Measurements from ENCODE around the gene CACNA2D3.

Gene CACNA2D3

GRCh38 chr3:54647721-54648120 lies 525.4 kb downstream of the CACNA2D3 start:
- no peak for DNase-seq

GRCh38 chr3:54649551-54649950 lies 527.2 kb downstream of the CACNA2D3 start:
- DNase-seq: no peak

- DNase-seq: no peak
These were observed 531.3 kb downstream of the CACNA2D3 start for GRCh38 chr3:54653456-54654195.

GRCh38 chr3:54654776-54655175 lies 532.4 kb downstream of the CACNA2D3 start:
- no peak for DNase-seq

GRCh38 chr3:54659347-54659746 lies 537.0 kb downstream of the CACNA2D3 start:
- DNase-seq: no peak

DNA sequence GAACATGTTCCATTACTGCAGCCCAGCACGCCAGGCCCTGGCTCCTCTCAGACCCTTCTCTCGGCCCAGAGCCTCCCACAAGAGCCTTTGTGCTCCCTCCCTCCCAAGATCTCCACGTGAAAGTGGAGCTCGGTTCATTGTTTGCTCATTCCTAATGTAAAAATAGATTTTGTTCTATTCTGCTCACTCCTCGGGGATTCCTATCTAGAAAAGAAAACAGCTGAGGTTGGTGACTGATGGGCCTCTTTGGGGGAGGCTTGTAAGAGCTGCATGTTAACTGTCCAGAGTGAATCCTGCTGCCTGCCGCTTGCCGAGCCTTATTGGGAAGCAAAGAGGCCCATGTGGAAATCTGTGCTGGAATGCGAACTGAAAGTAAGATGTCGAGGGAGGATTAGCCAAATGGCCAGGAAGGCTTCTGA lies 538.4 kb downstream of the CACNA2D3 start:
- no peak for DNase-seq

DNA sequence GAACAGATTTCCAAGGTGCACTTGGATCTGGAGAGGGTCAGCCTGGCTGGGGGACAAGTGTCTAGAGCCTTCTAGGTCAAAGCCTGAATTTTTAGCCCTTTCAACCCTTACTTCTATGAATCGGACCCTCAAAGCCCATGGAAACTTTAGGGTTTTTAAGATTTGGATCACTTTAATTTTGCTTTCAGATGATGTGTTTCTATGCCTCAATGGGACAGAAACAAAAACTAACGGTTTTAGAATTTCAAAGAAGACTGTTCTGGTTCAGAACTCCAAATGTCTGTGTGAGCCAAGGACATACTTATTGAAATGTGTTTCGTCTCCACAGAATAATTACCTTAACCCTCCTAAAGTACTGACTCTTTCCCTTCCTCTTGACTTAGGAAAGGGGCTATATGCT lies 538.8 kb downstream of the CACNA2D3 start:
- DNase-seq: no peak

- no peak for DNase-seq
These were observed 541.2 kb downstream of the CACNA2D3 start for GRCh38 chr3:54663501-54664011.

DNA sequence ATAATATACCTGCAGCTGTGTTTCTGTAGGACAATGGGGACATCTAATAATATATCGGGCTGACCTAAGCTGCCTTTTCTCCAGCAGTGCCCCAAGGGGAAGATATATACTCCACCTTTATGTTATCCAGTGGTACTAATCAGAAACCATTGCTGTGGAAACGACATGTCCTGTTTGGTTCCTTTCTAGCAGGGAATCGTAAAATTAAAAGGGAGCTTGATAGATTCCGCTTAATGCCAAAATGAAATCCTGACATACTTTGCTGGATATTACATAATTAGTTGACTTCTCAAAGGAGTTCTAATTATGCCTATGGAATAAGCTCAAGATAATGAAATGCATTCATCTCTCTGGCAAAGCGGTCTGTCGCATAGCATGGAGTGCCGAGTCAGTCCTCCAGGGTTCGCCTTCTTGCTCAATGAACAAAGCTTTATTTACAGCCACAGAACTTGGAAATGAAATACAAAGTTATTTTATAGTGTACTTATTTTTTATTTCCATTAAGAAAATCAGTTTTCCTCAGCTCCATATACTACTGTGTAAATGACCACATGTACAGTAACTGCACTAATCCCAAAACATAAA lies 542.8 kb downstream of the CACNA2D3 start:
- DNase-seq: no peak

DNA sequence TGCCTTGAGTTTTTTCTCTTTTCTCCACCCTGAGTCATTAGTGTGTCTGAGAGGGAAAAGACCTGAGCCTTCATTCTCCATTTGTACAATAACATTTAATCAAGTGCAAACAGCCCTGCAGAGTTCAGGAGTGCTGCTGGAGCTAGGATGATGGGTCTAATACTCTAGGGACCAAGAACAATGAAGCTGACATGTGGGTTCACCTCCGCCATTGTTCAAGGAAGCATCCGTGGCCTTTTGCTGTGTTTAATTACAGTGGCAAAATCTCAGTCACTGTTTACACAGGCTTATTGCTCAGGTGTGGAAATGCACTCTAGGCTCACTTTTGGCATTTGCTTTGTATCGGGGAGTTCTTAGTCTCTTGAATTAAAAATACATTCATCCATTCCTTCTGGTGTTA lies 545.9 kb downstream of the CACNA2D3 start:
- DNase-seq: no peak

GRCh38 chr3:54670201-54671000 lies 548.0 kb downstream of the CACNA2D3 start:
- DNase-seq: no peak

- DNase-seq: no peak
These were observed 549.2 kb downstream of the CACNA2D3 start for GRCh38 chr3:54671511-54671910.

- DNase-seq: no peak
These were observed 553.7 kb downstream of the CACNA2D3 start for GRCh38 chr3:54676087-54676486.

GRCh38 chr3:54681706-54682105 lies 559.4 kb downstream of the CACNA2D3 start:
- DNase-seq: no peak

- DNase-seq: no peak
These were observed 562.9 kb downstream of the CACNA2D3 start for GRCh38 chr3:54685213-54685612.

- no peak for DNase-seq
These were observed 569.0 kb downstream of the CACNA2D3 start for GRCh38 chr3:54691289-54691771.

DNA sequence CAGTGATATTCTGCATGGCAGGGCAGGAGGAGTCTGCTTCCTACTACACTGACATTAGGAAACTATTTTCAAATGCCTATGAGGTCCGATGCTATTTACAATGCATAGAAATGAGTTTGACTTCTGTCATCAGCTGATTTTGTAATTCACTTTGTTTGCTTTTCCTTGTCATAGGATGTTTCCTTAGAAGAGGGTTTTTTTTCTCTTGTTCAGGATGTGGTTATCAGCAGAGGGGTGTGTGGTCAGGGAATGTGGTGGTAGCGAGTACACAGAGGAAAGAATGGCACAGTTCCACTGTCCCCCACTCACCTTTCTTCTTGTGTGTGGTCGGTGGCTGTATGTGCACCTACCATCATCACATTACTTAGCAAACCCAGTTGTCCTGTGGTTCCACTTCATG lies 574.0 kb downstream of the CACNA2D3 start:
- no peak for DNase-seq

DNA sequence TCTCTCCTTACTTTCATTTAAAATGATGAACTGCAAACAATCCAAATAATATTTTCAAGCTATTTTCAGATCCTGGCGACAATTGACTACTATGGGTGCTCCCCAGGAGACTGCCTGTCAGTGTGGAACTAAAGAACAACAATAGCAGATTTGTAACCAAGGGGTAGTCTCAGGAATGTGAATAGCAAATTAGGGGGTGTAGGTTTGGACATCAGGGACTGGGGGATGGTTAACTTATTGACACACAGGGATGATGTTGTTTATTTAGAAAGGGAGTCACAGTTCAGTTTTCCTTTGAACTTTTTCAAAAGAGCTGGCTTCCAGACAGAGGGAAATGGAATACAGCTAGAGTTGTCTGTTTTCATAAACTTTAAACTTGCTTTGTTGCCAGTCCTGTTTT lies 575.7 kb downstream of the CACNA2D3 start:
- no peak for DNase-seq

DNA sequence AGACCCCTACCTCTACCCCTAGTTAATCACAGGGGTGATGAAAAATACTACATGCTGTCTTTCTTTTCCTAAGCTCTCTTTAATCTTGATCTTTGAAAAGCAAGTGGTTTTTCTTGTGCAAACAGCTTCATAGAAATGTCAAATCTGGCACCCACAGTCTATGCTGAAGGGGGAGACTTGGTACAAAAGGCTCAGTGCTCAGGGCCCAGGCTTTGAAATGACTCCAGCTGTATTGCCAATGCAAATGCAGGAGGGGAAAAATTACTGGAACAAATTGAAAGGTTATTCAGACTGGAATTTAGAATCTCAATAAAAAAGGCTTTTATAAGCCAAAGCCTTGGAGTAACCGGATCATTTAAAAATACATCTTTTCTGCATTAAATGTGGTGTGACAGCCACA lies 581.6 kb downstream of the CACNA2D3 start:
- DNase-seq: no peak

- no peak for DNase-seq
These were observed 583.4 kb downstream of the CACNA2D3 start for GRCh38 chr3:54705730-54706129.

- DNase-seq: no peak
These were observed 584.4 kb downstream of the CACNA2D3 start for GRCh38 chr3:54706738-54707137.

- no peak for DNase-seq
These were observed 587.4 kb downstream of the CACNA2D3 start for GRCh38 chr3:54709785-54710184.

DNA sequence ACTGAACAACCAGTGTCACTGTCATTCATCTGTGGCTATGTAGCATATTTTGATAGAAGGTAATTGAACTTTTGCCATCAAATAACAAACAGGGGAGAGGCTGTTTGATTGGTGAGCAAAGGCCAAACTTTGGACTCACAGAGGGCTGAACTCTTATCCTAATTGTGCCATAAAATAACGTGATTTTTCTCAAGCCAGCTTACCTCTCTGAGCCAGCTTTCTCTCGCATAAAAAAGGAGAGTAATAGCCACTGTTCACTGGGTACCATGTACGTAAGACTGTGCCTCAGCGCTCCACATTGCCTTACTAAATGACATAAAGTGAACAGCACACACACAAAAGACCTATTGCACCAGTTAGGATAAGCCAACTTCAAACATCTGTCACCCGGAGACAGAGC lies 588.6 kb downstream of the CACNA2D3 start:
- no peak for DNase-seq

DNA sequence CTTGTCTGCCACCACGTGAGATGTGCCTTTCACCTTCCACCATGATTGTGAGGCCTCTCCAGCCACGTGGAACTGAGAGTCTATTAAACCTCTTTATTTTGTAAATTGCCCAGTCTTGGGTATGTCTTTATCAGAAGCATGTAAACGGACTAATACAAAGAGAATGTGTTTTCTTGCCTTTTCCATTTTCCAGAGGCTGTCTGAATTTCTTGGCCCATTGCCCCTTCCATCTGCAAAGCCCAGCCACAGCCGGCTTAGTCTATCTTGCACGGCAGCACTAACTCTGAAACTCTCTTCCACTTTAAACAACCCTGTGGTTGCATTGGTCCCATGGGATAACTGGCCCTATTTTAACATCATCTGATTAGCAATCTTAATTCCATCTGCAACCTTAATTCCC lies 590.2 kb downstream of the CACNA2D3 start:
- DNase-seq: no peak

All from SIG-M5 (cell line).